Heart left ventricle (tissue), 16 donors: ENCODE measurements around the gene MFGE8. TPM values are rescaled to one million over a fixed set of nuclear protein-coding genes. Genes with fewer than 3 reads are reported as not detected.

Source experiments
- ATAC-seq, 4 donors: fragments of 200-7000 bp; cut with Tn5 transposase; one replicate each; pipeline ENCODE4 v1.9.1; 2020 to 2022; ENCODE audit warnings: moderate library complexity in 4 of 4, mild to moderate bottlenecking in 3 of 4, moderate number of reproducible peaks in 1 of 4
- DNase-seq, 5 donors: peaks; one replicate each; pipeline ENCODE4 v3.0.0-alpha.2; 2020
- H3K27ac ChIP-seq, 12 donors: fragments of 200-600 bp; sonication (generic) in 4 of 12; one replicate each; pipeline versions ENCODE4 v1.5.0 to v1.8.0; 2016 to 2022; ENCODE audit warnings: mild to moderate bottlenecking in 2 of 12
- H3K27me3 ChIP-seq, 9 donors: fragments of 200-600 bp; sonication (generic) in 2 of 9; one replicate each; pipeline versions ENCODE4 v1.5.1 to v1.8.0; 2016 to 2022; ENCODE audit warnings: mild to moderate bottlenecking in 3 of 9
- H3K36me3 ChIP-seq, 9 donors: fragments of 200-600 bp; sonication (generic) in 2 of 9; one replicate each; pipeline versions ENCODE4 v1.5.0 to v1.8.0; 2018 to 2022; ENCODE audit warnings: mild to moderate bottlenecking in 2 of 9
- H3K4me1 ChIP-seq, 12 donors: fragments of 200-600 bp; sonication (generic) in 4 of 12; one replicate each; pipeline versions ENCODE4 v1.5.0 to v1.8.0; 2016 to 2022; ENCODE audit warnings: mild to moderate bottlenecking in 3 of 12
- H3K4me3 ChIP-seq, 12 donors: fragments of 200-600 bp; sonication (generic) in 4 of 12; one replicate each; pipeline versions ENCODE4 v1.5.0 to v1.8.0; 2017 to 2022; ENCODE audit warnings: mild to moderate bottlenecking in 9 of 12, moderate library complexity in 4 of 12
- H3K9me3 ChIP-seq, 12 donors: fragments of 200-600 bp; sonication (generic) in 4 of 12; one replicate each; pipeline versions ENCODE4 v1.5.0 to v1.8.0; 2016 to 2022; ENCODE audit warnings: mild to moderate bottlenecking in 1 of 12
- POLR2A ChIP-seq, 2 donors: fragments of 450-650 bp; IDR thresholded peaks; one replicate each; pipeline ENCODE4 v1.6.1; 2017; ENCODE audit warnings: antibody characterized with exemption in 2 of 2, mild to moderate bottlenecking in 2 of 2, moderate library complexity in 2 of 2
- WGBS, 4 donors: extraction: QIAGEN DNeasy Blood & Tissue Kit in 2 of 4; methylation state at CpG; one replicate each; pipeline versions ENCODE4 v1.1.5 to v1.1.7; 2013 to 2018; 5-methylcytosine and 5-hydroxymethylcytosine counted together
- intact Hi-C, 10 donors: fragments of 100-400 bp; cut with DNase I; formaldehyde crosslinking; loops; one replicate each; pipeline versions ENCODE4 v1.11.1 to v1.14.2; 2022
- polyA plus RNA-seq, 2 donors: library from polyadenylated mRNA; stranded (reverse); fragments of 200-250 nt; gene quantifications; one replicate each; pipeline ENCODE4 v1.2.3, GENCODE V29; 2013
- total RNA-seq, 9 donors: library from RNA; depleted of rRNA in 2 of 9; stranded (reverse); fragments of >200 nt in 2 of 9; fragmentation: NEBNext Ultra II Directional in 3 of 9; extraction: Animal tissue kit (Norgen Biotek cat#: 25700) in 3 of 9; gene quantifications; one replicate each; pipeline versions ENCODE4 v1.1.0 to v1.2.4, GENCODE V29; 2016 to 2023
- TF ChIP-seq, protein P1 (sequence below), 12 donors: fragments of 200-600 bp; sonication (generic) in 4 of 12; IDR thresholded peaks; one replicate each; pipeline versions ENCODE4 v1.5.0 to v1.8.0; 2018 to 2022; ENCODE audit warnings: antibody characterized with exemption in 12 of 12, mild to moderate bottlenecking in 5 of 12
- donor health status: ischemic (EF 13 %, LVEDD 7.1; RV severe dilation, severe dysfunction).
- donor health status: healthy with polysubstance abuse.
- donor health status: DM: no; HTN: yes; CAD: no.
- donor health status: DM: no; HTN: no; CAD: no.
- donor health status: ischemic (EF 25% LVEDD 6.9; RV normal size, moderate dysfunction).
- donor health status: ischemic (EF 25% LVEDD 5.7; RV mildly dilated, moderate dysfunction).
- donor health status: healthy.
- donor health status: DM: yes; HTN: yes; CAD: no.
- donor health status: ischemic (EF 35%, LVEDD 5.7; RV mildly dilated, moderate dysfunction).
- donor health status: nonischemic (EF 11% LVEDD 7.7; RV severe dilation, severe dysfunction).
- donor health status: DM: yes; HTN: yes; CAD: no.
- donor health status: PGD.
- donor health status: ischemic (EF 29% LVEDD 5.4; RV normal size, mild dysfunction).
- donor health status: nonischemic (EF 23%, LVEDD 6.1; RV moderate dilation, normal function).

Gene MFGE8
- total and polyA plus RNA-seq, 11 donors: 352 to 732 (median 556) TPM

DNA sequence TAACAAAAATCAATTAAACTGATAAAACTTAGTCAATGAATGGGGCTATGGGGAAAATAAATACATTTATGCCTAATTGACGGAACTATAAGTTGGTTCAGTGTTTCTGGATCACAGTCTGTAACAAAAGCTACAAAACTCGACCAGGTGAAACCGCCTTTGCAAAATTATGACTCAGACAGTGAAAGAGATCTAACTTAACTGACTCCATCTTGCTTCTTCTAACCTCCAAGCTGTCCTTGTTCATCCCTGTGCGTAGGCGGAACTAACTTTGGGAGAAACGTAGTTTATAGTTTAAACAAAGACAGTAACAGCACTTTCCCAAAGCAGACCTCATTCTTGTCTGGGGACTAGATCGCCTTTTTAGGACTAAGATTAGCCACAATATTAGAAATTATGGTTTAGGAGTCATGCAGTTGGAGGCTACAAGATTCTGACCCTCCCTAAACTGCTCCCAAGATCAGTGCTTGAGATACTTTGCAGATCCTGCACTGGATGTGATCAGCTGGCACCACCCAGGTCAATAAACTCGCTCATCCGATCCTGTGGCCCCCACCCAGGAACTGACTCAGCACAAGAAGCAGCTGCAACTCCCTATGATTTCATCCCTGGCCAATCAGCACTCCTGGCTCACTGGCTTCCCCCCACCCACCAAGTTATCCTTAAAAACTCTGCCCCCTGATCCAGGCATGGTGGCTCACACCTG is 7.2 kb upstream of the MFGE8 start:
- ATAC-seq (no peak), DNase-seq (no peak)
- Histone ChIP-seq H3K4me1 (peaks cover 0 to 16% (median 2%) of the 10 kb centered on the region in 12 donors), H3K9me3 (no peaks in the 10 kb centered on the region), H3K27ac (no peak overlapping the region), H3K36me3 (no peaks in the 10 kb centered on the region), H3K27me3 (no peaks in the 10 kb centered on the region), H3K4me3 (no peak overlapping the region)
- 76 to 84% (median 83%) methylated on average over 9 of the region's 9 CpGs for WGBS, 4 donors
- intact Hi-C loops: no loop called here
- TF ChIP-seq POLR2A (IDR thresholded peaks at IDR 0.05): no peak
- TF ChIP-seq, protein P1, sequence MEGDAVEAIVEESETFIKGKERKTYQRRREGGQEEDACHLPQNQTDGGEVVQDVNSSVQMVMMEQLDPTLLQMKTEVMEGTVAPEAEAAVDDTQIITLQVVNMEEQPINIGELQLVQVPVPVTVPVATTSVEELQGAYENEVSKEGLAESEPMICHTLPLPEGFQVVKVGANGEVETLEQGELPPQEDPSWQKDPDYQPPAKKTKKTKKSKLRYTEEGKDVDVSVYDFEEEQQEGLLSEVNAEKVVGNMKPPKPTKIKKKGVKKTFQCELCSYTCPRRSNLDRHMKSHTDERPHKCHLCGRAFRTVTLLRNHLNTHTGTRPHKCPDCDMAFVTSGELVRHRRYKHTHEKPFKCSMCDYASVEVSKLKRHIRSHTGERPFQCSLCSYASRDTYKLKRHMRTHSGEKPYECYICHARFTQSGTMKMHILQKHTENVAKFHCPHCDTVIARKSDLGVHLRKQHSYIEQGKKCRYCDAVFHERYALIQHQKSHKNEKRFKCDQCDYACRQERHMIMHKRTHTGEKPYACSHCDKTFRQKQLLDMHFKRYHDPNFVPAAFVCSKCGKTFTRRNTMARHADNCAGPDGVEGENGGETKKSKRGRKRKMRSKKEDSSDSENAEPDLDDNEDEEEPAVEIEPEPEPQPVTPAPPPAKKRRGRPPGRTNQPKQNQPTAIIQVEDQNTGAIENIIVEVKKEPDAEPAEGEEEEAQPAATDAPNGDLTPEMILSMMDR (IDR thresholded peaks at IDR 0.05): no peak

DNA sequence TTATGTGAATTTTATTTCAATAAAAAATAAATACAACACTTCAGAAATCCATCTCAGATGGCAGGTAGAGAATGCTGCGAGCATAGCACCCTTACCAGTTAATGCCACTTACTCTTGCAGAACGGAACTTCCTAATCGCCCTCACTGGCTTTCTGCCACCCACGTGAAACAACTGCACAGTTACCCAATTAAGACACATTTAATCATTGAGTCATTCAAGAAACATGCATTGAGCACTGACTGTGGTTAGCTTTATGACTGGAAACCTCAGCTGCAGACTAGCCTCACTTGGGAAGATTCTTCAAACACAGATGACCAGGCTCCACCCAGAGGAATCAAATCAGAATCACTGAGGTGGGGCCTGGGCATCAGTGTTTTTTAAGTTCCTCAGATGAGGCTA is 5.6 kb upstream of the MFGE8 start:
- Histone ChIP-seq H3K4me3 (no peak overlapping the region), H3K9me3 (no peaks in the 10 kb centered on the region), H3K4me1 (peaks cover 0 to 21% (median 3%) of the 10 kb centered on the region in 12 donors), H3K27ac (peak overlapping the region in 9 of 12 donors; percentile 24 to 70 (median 54)), H3K27me3 (no peaks in the 10 kb centered on the region), H3K36me3 (no peaks in the 10 kb centered on the region)
- DNase-seq (peak in 4 of 5 donors; percentile 77 to 89 (median 80)), ATAC-seq (peak; percentile 79 to 93 (median 91))
- intact Hi-C loops: loop anchor here in 1 of 10 donors (10.0 kb wide), 1 partner anchor 416 kb away; the partner anchor contains the start of gene POLG
- WGBS, 4 donors: 36 to 43% (median 42%) methylated on average over 4 of the region's 4 CpGs
- no peak for TF ChIP-seq POLR2A (IDR thresholded peaks at IDR 0.05)

DNA sequence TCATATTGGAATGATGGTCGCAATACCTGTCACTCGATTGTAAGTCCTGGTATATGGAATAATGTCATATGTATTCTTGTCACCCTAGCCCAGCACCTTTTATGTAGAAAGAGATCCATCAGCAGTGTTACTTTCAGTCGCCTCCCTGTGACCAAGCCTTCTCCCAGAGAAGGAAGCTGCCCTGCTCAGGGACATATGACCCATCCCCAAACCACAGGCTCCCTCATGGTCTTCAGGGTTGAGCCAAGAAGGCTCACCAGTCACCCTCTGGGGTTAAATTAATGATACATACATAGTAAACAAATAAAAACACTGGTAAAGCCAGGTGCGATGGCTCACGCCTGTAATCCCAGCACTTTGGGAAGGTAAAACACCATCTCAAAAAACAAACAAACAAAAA is 4.6 kb upstream of the MFGE8 start:
- no peak for TF ChIP-seq POLR2A (IDR thresholded peaks at IDR 0.05)
- TF ChIP-seq, protein P1 (IDR thresholded peaks at IDR 0.05): no peak
- peak overlapping the region in 2 of 12 donors; percentile 24 to 46 for H3K27ac ChIP-seq
- no peaks in the 10 kb centered on the region for H3K9me3 ChIP-seq
- intact Hi-C loops: loop anchor here in 1 of 10 donors (10.0 kb wide), 1 partner anchor 417 kb away; the partner anchor contains the start of gene POLG
- ATAC-seq (no peak), DNase-seq (no peak)
- WGBS, 4 donors: 88 to 93% (median 91%) methylated on average over 5 of the region's 5 CpGs
- H3K27me3 ChIP-seq: no peaks in the 10 kb centered on the region
- H3K36me3 ChIP-seq: no peaks in the 10 kb centered on the region
- H3K4me3 ChIP-seq: no peak overlapping the region
- peaks cover 0 to 28% (median 5%) of the 10 kb centered on the region in 12 donors for H3K4me1 ChIP-seq

DNA sequence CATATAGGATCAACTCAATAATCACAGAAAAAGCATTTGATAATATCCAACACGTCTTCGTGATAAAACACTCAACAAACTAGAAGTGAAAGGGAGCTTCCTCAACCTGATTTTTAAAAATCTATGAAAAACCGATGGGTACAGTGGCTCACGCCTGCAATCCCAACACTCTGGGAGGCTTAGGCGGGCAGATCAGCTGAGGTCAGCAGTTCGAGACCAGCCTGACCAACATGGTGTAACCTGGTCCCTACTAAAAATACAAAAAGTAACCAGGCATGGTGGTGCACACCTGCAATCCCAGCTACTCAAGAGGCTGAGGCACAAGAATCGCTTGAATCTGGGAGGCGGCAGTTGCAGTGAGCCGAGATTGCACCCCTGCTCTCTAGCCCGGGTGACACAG is 2.2 kb upstream of the MFGE8 start:
- Histone ChIP-seq H3K27ac (no peak overlapping the region), H3K4me1 (peaks cover 0 to 51% (median 20%) of the 10 kb centered on the region in 12 donors), H3K27me3 (no peaks in the 10 kb centered on the region), H3K36me3 (peaks cover 0 to 3% (median 0%) of the 10 kb centered on the region in 9 donors), H3K4me3 (no peak overlapping the region), H3K9me3 (no peaks in the 10 kb centered on the region)
- intact Hi-C loops: loop anchor here in 1 of 10 donors (10.0 kb wide), 1 partner anchor 419 kb away; the partner anchor contains the start of gene POLG
- TF ChIP-seq POLR2A (IDR thresholded peaks at IDR 0.05): no peak
- TF ChIP-seq, protein P1 (IDR thresholded peaks at IDR 0.05): no peak
- DNase-seq (no peak), ATAC-seq (no peak)
- WGBS, 4 donors: 91 to 95% (median 94%) methylated on average over 10 of the region's 10 CpGs
